Endometrium (tissue), 2 donors: ENCODE data around the gene IGF1R.

Source experiments
- FAIRE-seq: peaks from 2 replicates; lab custom pipeline; 2012; peaks lifted over from hg19 to GRCh38; lab: Jason Lieb, UNC
- donor health status: control.
- donor health status: control.

IGF1R gene

DNA sequence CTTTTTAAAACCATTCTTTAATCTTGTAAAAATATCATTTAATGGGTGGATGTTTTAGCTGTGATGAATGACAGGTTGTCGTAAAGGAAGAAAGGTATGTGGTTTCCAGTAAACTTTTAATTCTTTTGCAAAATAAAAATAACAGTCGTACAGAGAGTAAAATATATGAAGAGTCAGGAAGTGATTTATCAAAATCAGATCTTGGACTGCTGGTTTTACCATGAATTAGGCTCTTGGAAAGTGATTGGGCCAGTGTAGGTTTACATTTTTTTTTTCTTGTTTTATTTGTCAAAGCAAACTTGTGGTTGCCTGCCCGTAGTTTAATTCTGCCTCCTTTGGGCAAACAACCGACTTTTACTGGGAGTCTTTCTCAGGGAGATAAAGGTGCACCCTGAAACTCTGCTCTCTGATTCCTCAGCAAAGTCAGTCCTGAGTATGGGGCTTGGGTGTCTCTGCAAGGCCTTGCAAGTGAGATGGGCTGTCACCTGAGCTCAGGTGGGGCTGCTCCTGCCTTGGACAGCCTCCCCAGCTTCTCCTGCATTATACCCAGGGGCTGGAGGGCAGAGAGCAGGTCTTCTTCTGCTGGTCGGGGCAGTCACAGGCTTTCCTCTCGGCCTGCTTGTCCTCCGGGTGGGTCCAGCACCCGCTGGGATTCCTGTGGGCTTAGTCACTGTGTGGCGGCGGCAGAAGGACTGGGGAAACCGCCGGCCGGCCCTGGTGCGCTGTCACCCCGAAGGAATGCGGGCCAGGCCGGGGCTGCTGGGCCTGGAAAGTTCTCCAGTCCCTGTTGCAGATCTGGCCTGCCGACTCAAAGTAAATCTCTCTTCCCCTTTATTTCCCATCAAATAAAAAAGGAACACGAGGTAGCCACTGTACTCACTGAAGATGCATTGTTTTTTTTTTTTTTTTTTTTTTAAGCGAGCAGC, 79.0 kb downstream of the IGF1R start:
- no peak for FAIRE-seq

DNA sequence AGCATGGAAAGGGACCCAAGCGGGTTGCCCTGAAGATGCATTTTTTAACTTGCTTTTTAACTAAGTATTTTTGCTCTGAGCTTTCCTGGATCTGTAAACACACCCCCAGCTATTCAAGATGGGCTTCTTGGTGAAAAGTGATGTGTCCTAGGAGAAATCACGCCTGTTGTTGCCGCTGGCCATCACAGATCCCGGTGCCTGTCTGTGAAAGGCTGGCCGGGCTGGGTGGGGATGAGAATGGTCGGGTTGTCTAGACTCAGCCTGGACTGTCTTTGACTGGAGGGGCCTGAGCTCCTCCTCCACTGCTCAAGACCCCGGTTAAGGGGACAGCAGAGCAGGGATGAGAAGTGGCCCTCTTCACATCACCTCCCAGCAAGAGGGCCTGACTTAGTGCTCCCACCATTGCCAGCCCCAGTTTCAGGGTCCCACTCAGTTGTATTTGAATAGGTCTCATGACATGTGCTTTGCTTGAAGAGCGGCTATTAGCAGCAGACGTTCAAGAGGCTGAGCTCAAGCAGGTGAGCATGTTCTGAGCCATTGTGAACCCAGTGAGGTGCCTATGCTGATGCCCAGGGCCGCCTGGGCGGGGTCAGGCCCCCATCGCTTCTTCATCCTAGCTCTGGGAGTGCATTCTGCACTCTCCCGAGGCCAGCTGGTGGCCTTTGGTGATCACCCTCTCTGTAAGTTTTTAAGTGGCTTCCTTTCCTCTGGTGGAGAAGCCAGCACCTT, 79.9 kb downstream of the IGF1R start:
- no peak for FAIRE-seq

DNA sequence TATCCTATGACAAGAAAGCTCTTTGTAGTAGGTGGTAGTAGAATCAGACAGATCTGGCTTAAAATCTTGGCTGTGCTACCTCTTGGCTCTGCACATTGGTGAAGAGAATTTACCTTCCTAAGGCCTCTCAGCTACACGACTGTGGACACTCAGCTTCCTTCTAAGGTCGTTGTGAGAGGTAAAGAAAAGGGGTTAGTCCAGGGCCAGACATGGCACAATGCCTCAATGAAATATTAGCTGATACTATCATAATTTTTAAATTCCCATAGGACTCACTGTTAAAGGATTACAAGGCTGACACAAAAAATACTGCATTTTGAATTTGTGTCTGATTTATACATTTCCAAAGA, 80.4 kb downstream of the IGF1R start:
- FAIRE-seq, result no peak

DNA sequence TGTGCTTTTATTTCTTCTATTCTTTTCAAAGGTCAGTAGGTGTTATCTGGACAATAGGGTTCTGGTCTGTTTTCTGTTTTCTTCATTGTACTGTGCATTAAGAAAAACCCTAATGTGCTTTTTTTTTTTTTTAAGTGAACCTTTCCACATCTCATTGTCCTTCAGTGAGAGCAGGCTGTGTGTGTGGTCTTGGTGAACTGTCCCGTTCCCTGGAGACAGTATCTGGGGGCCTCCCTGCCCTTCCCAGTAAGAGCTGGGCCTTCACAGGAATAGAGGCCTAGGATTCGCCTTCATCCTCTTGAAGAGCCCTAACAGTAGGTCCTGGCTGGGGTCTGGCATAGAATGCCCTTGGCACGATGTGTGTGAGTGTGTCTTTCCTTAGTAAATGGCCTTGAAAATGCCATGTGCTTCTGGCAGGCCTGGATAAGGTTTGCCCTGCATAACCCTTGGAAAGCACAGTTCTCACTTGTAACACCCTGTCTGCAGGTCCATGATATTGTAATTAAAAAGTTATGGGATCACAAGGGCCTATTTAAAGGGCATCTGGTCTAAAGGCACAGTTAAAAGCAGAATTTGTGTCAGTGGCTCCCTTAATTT, 81.2 kb downstream of the IGF1R start:
- FAIRE-seq, result no peak

DNA sequence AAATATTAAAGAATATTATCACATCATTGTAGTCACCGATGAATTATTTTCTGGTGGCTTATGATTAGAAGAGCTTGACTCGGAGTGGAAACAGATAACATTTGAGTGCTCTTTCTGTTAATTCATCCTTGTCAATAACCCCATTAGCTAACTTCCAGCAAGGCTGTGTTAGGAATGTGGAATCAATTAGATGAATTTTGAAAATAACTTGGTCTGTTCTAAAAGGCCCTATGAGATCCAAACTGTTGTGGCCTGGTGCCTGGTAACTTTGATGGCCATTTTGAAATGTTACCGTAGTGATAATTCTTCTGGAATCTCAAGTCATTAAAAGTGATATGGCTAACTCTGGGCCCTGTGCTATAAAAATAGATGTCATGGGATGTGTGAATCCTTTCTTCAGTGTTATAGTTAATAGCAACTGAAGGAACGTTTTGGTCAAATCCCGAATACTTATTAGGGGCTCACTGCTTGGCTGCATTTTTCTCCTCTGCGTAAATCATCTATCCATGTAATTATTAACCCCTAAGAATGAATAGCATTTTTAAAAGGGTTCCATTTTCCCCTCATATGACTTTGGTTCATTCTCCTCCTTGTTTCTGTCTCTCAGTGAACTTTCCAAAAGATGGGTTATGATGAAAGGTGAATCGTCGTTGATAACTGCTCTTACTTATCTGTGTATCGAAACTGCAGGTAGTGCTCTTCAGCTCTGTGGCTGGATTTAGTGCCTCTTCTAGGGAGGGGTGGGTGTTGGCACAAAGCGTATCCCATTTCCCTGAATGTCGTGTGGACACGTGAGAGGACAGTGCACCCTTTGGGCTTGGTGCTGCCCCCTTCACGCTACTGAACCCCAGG, 82.7 kb downstream of the IGF1R start:
- FAIRE-seq, result no peak

DNA sequence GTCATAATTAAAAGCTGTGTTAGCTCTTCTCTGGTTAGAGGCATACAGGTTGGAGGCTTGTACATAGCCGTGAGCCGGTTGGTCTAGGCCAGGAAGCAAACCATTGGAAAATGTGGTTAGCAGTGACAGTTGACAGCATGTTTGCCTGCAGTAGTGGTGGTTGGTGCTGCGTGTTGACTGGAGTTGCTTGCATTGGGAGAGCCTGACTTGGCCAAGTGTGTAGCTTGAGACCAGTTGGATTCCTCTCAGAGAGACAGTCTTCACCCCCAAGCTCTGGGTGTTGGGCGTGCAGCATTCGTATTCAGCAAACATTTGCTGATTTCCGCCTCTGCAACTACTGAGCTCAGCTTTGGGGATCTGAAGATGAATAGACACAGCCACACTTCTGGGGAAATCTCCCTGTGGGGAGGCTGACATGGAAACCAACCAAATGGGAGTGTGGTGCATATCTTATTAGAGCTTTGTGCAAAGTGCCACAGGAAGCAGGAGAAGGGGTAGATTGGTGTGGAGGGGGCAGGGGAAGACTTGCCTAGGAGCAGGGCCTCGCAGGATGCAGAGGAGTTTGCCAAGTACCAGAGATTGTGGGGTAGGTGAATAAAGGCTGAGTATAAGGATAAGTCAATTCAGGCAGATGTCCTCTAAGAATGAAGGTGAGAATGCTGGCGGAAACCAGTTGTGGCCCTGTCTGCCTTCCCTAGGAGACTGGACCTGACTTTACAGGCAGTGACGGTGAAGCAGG, 83.5 kb downstream of the IGF1R start:
- no peak for FAIRE-seq

DNA sequence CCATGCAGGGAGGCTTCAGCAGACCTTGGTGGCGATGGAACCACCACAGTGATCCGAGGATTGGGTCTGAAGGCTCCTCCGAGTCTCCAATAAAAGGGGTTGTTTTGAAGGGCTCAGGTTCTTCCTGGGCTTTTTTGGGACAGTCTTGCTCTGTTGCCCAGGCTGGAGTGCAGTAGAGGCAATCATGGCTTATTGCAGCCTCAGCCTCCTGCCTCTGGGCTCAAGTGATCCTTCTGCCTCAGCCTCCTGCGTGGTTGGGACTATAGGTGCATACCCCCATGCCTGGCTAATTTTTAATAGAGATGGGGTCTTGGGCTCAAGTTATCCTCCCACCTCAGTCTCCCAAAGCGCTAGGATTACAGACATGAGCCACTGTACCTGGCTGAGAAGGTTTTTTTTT, 84.8 kb downstream of the IGF1R start:
- no peak for FAIRE-seq

DNA sequence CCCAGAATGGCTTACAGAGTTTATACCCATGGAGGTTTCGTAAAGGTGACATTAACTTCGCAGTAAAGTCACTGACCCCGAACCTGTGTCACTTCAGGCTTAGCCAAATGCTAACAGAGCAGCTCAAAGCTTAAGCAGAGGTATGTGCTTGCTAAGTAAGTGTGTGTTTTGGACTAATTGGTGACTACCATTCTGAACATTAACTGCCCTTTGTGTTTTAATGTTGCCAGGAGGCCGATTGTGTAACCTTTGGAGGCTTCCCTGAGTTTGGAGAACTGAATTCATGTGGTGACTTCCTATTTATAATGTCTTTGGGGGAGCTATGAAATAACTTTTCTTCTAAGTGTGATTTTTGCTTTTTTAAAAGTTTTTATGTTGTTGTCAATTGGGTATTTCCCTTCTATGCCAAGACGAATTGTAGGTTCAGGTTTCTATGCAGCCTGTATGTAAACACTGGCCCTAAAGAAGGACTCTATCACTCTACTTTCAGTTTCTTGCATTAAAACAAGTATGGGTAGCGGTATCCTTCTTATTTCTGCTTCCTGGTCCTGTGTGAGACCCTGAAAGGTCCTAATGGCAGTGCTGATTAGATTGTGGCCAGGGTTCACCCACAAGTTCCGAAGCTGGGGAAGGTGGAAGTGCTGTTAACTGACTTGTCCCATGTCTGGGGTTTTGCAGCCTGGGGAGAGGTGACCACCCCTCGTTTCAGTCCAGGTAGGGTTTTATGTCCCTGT, 86.3 kb downstream of the IGF1R start:
- FAIRE-seq, result no peak

DNA sequence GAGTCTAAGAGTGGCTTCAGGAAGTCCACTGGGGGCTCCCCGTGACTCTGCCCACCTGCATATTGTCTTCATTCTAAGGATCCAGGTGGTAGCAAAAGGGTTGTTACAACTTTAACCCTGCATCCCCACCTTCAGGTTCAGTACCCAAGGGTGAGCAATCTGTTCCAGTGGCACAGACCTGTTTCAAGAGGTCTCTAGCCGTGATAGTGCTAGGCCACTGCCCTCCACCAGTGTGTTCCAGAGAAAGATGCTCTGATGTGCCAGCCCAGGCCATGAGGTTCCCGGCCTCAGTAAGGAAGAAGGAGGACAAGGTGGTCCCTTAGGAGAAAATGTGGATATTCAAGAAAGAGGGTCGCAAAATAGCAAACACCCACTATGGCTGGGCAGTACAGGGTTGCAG, 87.0 kb downstream of the IGF1R start:
- no peak for FAIRE-seq

DNA sequence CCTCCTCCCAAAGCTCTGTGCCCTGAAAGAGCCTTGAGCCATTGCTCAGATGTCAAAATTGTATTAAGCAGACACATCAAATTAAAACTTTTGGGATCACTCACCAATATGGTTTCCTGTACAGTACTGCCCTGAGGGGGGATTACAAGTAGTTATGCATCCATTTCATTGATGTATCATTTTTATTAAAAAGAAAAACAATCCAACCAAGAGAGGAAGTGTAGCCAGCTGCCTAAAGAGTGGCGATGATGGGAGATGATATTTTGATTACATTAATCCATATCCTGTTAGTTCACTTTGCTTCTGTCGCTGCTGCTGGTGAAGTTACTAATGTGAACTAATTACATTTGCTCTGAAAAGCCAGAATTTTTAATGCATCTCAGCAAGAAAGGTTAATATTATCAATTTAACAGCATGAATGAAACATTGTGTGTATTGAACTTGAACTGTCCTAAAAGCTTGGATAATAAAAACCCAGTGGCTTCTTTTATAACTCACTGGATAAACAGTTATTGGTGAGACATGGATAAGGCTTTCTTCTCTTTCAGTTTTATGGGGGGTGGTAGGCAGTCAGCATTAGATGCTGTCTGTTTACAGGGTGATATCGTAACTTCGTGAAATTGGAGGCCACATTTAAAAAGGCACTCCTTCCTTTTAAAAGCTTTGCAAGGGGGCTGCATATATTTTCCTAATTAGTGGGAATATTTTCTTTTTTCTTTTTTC, 87.7 kb downstream of the IGF1R start:
- FAIRE-seq, result no peak

DNA sequence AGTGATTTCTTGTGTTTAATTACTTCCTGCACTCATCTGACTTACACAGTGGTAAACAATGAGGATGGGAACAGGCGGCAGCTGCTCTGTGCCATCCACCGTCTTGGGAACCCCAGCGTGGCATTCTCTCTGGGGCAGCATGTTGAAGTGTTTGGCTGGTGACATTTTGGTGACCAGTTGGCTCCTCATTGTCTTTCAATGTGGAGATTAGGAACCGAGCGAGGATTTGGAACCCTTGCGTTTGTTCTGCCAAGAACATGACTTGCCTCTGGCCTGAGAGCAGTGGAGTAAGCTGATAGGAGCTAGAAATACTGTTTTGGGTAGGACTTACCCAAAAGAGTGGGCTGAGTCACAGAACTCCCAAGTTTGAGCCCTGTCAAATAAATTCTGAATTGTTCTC, 88.8 kb downstream of the IGF1R start:
- no peak for FAIRE-seq

DNA sequence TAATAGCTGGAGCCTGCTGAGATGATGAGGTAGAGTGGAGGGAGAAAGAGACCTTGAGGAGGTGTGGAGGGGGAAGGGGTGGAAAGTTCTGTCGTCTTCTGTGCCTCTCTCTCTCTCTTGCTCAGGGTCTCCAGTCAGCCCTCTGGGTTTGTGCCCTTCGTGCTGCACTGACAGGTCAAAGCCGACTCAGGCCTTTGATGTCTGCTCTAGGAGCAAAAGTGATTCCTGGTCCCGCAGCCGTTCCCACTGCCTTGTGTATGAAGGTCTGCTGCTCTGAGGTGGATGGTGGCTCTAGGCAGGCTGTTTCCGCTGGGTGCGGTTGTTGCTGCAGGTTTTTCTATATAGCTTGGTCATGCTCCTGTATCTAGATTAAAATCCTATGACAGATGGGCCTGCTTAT, 89.4 kb downstream of the IGF1R start:
- FAIRE-seq, result no peak

DNA sequence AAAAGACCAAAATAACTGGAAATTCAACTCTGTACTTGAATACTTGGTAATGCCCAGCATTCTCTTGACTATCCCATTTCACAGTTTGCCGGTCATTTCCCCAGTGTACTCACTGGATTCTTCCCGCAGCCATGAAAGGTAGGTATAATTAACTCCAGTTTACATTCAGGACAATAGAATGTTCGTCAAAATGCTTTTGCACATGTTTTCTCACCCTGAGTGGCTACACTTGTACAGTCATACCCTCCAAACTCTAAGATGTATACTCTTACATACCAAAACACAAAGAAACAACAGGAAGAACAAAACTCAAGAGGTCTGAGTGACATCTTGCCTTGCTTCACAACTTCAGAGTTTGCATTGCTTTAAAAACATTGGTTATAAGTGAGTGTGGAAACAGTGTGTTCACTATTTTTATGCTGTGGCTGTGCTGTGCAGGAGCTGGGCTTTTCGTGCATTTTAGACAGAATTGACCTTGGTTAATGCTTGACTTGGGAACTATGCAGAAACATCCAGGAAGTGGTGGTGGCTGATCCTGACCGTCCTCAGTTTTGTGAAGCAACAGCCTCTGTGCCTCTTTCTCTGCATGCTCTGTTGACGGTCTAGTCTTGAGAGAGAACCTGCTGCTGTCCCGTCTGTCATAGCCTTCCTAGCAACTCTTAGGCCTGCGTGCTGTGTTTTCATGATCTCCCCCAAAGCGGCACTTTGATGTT, 90.5 kb downstream of the IGF1R start:
- no peak for FAIRE-seq

DNA sequence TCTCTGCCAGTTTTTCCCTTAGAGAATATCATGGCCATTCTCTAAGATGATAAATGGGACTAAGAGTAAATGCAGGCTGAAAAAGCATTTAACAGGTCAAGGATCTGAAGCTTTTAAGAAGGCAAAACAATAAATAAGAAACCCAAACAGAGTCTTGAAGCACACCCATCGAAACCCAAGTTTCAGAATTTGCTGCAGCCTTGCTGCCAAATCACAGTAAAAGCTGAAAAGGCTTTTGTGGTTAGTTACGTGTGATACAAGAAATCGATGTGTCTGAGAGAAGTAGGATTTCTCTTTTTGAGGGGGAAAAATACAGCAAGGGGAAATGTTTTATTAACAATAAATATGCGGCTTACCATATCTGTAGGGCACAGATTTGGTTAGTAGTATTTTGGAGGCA, 92.0 kb downstream of the IGF1R start:
- FAIRE-seq, result no peak

DNA sequence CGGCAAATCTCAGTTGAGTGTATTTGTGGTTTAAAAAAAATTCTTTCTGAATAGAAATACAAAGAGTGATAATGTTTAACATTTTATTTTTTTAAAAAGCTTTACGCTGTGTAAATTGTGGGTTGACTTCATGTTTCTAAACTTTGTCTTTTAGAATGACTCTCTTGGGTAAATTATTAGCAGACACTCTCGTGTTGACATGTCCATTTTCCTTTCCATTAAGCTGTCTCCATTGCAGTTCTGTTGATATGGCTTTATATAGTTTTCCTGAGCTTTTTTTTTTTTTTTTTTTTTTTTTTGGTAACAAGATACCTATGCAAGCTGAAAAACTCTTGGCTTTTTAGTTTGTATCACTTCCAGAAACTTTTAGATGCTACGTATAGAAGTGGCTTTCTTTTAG, 92.6 kb downstream of the IGF1R start:
- FAIRE-seq, result no peak

DNA sequence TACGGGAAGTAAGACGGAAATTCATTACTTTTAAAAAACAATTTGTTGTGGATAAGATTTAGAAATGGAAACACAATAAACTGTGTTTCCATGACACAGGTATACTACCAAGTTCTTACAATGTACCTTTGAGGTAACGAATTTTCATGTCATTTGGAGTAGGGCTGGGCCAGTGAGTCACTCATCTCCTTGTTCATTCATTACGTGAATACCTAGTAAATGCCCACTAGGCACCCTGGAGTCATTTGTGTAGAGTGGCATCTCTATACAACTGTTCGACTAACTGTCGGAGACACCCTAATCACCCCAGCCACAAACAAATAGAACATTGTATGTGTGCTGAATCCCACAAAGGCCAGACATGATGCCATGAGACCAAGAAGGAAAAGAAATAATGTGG, 94.8 kb downstream of the IGF1R start:
- FAIRE-seq, result no peak

DNA sequence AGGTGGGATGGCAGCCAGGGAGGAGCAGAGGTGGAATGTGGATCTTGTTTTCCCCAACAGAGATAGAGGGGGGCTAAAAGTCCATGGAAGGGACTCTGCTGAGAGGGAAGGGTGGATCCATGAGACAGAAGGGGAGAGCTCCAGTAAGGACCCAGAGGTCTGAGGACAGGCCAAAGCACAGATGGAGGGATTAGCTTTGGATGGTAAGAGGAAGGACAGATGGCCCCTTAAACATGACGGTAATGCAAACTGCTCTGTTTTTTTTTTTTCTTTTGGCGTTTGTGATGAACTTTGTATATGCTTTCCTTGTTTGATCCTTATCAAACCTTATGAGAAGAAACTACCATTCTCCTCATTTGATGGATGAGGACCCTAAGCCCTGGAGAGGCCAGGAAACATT, 96.2 kb downstream of the IGF1R start:
- FAIRE-seq, result no peak

DNA sequence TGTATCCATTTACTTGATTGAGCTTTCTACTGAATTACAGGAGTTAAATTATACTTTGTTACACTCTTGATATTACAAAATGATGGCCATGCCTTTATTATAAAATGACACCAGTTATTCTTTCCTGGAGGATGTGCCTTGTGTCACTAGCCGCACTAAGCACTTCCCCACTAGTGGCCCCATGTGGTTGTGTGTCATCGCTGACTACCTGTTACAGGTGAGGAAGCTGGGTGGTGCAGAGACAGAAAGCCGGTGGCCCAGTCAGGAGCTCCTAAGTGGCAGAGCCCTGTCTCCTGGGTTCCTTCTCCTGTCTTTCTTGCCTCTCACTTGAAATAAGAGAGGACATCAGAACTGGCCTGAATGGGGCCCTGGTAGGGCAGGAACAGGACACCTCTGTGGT, 96.8 kb downstream of the IGF1R start:
- FAIRE-seq, result no peak

DNA sequence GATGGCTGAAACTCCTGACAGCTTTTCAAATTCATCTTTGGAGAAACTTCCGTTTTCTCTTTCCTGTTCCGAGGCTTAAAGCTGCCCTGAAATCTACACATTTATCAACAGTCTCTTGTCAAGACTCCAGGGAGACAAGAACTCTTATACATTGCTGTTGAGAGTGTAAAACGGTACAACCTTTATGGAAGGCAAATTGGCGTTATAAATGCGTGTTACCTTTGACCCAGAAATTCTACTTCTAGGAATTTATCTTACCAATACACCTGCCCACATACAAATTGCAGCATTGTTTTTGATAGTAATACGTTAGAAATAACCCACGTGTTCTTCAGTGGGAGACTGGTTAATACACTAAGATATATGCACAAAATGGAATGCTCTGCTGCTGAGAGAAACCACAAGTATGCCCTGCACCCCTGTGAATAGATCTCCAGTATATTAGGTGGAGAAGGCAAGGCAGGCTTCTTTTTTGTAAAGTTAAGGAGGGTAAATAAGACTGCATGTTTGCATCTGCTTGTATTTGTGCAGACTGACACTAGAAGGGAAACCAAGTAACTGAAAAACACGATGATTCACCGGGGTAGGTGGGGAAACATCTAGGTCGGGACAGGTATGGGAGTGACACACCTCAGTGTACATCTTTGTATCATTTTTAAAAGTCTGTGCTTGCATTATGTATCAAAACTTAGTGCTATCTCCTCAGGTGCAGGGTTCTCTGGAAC, 97.5 kb downstream of the IGF1R start:
- no peak for FAIRE-seq
